ENCODE measurements around the gene PMAIP1.
"Not testable (repeated sequence)": the region's sequence is repeated elsewhere in the genome, so short reads cannot be mapped to it uniquely, and the experiment has no call there.

The PMAIP1 gene

GRCh38 chr18:59881728-59882656 is 17.8 kb upstream of the PMAIP1 start:
- H3K4me3 ChIP-seq (ENCODE audit: low read length) = no peak overlapping the region
- DNase-seq (ENCODE audit: low read depth, low spot score) = no peak

GRCh38 chr18:59884351-59884750 is 15.4 kb upstream of the PMAIP1 start:
- DNase-seq (ENCODE audit: low read depth, low spot score) = no peak
- H3K4me3 ChIP-seq (ENCODE audit: low read length) = no peak overlapping the region

- no peak for DNase-seq (ENCODE audit: low read depth, low spot score)
Measured at GRCh38 chr18:59885579-59886163, 14.1 kb upstream of the PMAIP1 start.

GRCh38 chr18:59886399-59886798 is 13.4 kb upstream of the PMAIP1 start:
- DNase-seq (ENCODE audit: low read depth, low spot score); H3K4me3 ChIP-seq (ENCODE audit: low read length): not testable (repeated sequence)

More at GRCh38 chr18:59885579-59886163, 14.1 kb upstream of the PMAIP1 start:
- H3K4me3 ChIP-seq (ENCODE audit: low read length) = no peak overlapping the region

- H3K4me3 ChIP-seq (ENCODE audit: low read length) = no peak overlapping the region
- no peak for DNase-seq (ENCODE audit: low read depth, low spot score)
Measured at GRCh38 chr18:59892123-59892522, 7.7 kb upstream of the PMAIP1 start.

GRCh38 chr18:59893971-59894370 is 5.8 kb upstream of the PMAIP1 start:
- DNase-seq (ENCODE audit: low read depth, low spot score) = no peak

GRCh38 chr18:59897321-59897954 is 2.4 kb upstream of the PMAIP1 start:
- DNase-seq (ENCODE audit: low read depth, low spot score) = no peak
- no peak overlapping the region for H3K4me3 ChIP-seq (ENCODE audit: low read length)

More at GRCh38 chr18:59893971-59894370, 5.8 kb upstream of the PMAIP1 start:
- H3K4me3 ChIP-seq (ENCODE audit: low read length) = no peak overlapping the region

GRCh38 chr18:59898093-59898492 is 1.7 kb upstream of the PMAIP1 start:
- H3K4me3 ChIP-seq (ENCODE audit: low read length) = no peak overlapping the region
- DNase-seq (ENCODE audit: low read depth, low spot score) = no peak

GRCh38 chr18:59898609-59899297 is 1.0 kb upstream of the PMAIP1 start:
- DNase-seq (ENCODE audit: low read depth, low spot score) = no peak
- peak overlapping the region; percentile 67 for H3K4me3 ChIP-seq (ENCODE audit: low read length)

GRCh38 chr18:59900222-59901128 is 679 bp downstream of the PMAIP1 start:
- DNase-seq (ENCODE audit: low read depth, low spot score) = peak; percentile 84
- H3K4me3 ChIP-seq (ENCODE audit: low read length) = peak overlapping the region; percentile 67

- DNase-seq (ENCODE audit: low read depth, low spot score) = no peak
- H3K4me3 ChIP-seq (ENCODE audit: low read length) = no peak overlapping the region
Measured at GRCh38 chr18:59902131-59902992, 2.6 kb downstream of the PMAIP1 start.

GRCh38 chr18:59902993-59903610 is 3.3 kb downstream of the PMAIP1 start:
- no peak for DNase-seq (ENCODE audit: low read depth, low spot score)
- no peak overlapping the region for H3K4me3 ChIP-seq (ENCODE audit: low read length)

- H3K4me3 ChIP-seq (ENCODE audit: low read length) = no peak overlapping the region
- no peak for DNase-seq (ENCODE audit: low read depth, low spot score)
Measured at GRCh38 chr18:59904011-59904601, 4.3 kb downstream of the PMAIP1 start.

- no peak for DNase-seq (ENCODE audit: low read depth, low spot score)
- no peak overlapping the region for H3K4me3 ChIP-seq (ENCODE audit: low read length)
Measured at GRCh38 chr18:59905686-59906091, 5.9 kb downstream of the PMAIP1 start.

GRCh38 chr18:59906203-59906602 is 6.4 kb downstream of the PMAIP1 start:
- no peak overlapping the region for H3K4me3 ChIP-seq (ENCODE audit: low read length)
- no peak for DNase-seq (ENCODE audit: low read depth, low spot score)

GRCh38 chr18:59907172-59907571 is 7.4 kb downstream of the PMAIP1 start:
- DNase-seq (ENCODE audit: low read depth, low spot score) = peak; percentile 68

GRCh38 chr18:59907660-59908059 is 7.9 kb downstream of the PMAIP1 start:
- DNase-seq (ENCODE audit: low read depth, low spot score) = no peak

More at GRCh38 chr18:59907172-59907571, 7.4 kb downstream of the PMAIP1 start:
- no peak overlapping the region for H3K4me3 ChIP-seq (ENCODE audit: low read length)

More at GRCh38 chr18:59907660-59908059, 7.9 kb downstream of the PMAIP1 start:
- no peak overlapping the region for H3K4me3 ChIP-seq (ENCODE audit: low read length)

All from Jurkat, Clone E6-1 (cell line).